GM18498 (cell line): ENCODE measurements around the gene MUC15.

Experiments used
- ATAC-seq: cut with Tn5 transposase; IDR thresholded peaks from one replicate; pipeline ENCODE4 v1.9.1; 2021; ENCODE audit warnings: mild to moderate bottlenecking, moderate library complexity; ENCODE audit not compliant: unreplicated experiment

The MUC15 gene

GRCh38 chr11:26575946-26576345 lies 3.9 kb upstream of the MUC15 start:
- ATAC-seq, result no peak

GRCh38 chr11:26573896-26574295 lies 1.8 kb upstream of the MUC15 start:
- ATAC-seq, result no peak

GRCh38 chr11:26572770-26573402 lies 823 bp upstream of the MUC15 start:
- ATAC-seq, result no peak

DNA sequence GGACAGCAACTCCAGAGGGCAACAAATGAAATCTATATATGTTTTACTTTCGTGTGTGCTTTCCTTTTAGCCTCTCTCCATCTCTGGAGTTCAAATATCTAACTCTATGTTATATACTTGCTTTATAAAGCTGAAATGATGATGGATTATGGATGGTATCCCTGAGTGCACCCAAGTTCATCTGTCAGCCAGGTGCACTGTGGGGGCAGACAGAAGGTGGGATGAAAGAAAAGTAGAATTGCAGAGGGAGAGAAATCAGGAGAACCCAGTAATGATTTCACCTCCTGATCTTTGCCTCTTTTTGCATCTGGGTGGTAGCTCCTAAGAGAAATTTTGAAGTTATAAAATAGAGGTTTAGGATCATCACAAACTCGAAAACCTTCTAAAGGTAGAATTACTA lies 2.4 kb downstream of the MUC15 start:
- ATAC-seq, result no peak

GRCh38 chr11:26558190-26558589 lies 13.9 kb downstream of the MUC15 start:
- no peak for ATAC-seq

DNA sequence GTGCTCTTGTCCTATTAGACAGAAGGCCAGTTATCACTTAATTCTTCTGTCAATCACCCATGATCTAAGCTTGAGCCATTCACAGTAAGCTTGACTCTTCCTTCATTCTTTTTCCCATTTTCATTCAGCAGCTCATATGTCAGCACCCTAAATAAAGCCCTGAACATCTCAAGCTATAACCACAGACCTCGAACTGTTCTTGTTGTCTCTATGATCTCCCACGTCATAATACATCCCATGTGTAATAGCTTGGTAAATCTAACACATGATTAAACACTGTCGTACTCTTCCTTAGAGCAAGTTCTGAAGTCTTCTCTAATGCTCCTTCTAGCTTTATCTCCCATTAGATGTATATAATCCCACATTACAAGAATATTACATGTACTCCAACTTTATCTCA lies 14.4 kb downstream of the MUC15 start:
- no peak for ATAC-seq

GRCh38 chr11:26556582-26556981 lies 15.5 kb downstream of the MUC15 start:
- no peak for ATAC-seq

- ATAC-seq, result no peak
Measured at GRCh38 chr11:26554455-26554854, 17.6 kb downstream of the MUC15 start.

- ATAC-seq, result no peak
Measured at GRCh38 chr11:26553182-26553581, 18.9 kb downstream of the MUC15 start.

GRCh38 chr11:26551186-26551801 lies 20.8 kb downstream of the MUC15 start:
- no peak for ATAC-seq

DNA sequence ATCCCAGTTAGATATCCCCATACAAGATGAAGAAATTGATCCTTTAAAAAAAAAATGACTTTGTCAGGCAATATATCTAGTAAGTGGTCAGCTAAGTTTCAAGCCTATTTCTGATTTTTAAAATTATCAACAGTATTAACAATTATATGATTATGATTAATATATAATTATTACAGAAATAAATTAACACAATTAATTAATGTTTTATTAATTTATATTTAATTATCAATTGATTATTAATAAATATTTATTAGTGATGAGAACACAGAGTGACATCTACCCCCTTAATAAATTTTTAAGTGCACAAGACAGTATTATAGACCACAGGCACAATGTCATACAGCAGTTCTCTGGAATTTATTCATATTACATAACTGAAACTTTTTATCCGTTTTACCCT lies 22.0 kb downstream of the MUC15 start:
- ATAC-seq, result no peak

DNA sequence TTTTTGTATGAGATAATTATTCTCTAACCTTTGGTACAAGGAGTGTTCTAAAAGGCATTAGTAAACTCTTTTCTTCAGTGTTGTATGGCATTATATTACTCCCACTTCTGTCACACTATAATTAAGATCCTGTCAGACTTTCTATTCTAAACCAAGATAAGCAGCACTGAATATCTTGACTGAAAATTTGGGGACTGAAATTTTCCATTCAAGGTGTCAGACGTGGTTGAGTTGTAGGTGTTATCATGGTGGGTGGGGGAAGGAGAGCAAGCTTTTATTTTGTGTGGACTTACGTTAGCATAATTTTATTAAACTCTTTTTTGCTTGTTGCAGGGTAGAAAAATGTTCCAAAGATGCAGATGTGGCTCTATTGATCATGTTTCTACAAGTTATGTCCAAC lies 22.9 kb downstream of the MUC15 start:
- ATAC-seq, result no peak

GRCh38 chr11:26541870-26542269 lies 30.2 kb downstream of the MUC15 start:
- no peak for ATAC-seq

GRCh38 chr11:26539517-26539916 lies 32.5 kb downstream of the MUC15 start:
- ATAC-seq, result no peak

DNA sequence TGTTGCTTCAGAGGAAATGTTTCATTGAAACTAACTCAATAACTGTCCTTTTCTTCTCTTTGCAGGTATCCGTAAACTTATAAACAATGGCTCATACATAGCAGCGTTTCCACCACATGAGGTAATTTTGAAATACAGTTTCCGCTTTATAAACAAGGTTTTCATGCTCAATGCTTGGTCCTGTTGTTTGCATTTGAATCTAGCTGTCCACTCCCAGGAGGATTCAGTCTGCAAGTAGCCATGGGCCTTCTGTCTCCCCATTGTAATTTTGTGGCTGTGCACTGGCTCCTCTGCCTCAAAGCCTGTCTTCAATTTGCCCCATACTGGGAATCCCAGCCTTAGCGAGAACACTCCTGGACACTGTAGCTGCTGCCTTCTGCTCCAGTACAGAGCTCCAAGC lies 34.7 kb downstream of the MUC15 start:
- no peak for ATAC-seq

GRCh38 chr11:26527685-26528084 lies 44.4 kb downstream of the MUC15 start:
- no peak for ATAC-seq

DNA sequence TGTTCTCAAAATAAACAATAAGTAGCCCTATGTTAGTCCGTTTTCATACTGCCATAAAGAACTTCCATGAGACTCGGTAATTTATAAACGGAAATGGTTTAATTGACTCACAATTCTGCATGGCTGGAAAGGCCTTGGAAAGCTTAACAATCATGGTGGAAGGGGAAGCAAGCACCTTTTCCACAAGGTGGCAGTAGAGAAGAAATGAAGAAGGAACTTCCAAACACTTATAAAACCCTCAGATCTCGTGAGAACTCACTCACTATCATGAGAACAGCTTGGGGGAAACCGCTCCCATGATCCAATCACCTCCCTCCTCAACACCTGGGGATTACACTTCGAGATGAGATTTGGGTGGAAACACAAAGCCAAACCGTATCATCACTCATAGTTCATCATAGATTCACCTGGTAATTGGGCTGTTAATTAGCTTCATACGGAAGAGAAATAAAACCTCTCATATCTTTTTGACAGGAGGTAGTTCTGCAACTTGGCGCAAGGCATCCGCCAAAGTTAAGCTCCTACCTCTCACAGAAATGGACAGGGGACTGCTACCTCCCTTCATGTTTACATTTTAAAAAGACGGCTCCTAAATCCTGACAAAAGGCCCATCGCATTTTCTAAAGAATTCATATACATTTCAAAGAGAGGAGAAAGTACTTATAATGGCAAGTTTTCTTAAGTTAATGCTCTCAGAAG lies 49.0 kb downstream of the MUC15 start:
- no peak for ATAC-seq

- ATAC-seq, result no peak
Measured at GRCh38 chr11:26519469-26519868, 52.6 kb downstream of the MUC15 start.

DNA sequence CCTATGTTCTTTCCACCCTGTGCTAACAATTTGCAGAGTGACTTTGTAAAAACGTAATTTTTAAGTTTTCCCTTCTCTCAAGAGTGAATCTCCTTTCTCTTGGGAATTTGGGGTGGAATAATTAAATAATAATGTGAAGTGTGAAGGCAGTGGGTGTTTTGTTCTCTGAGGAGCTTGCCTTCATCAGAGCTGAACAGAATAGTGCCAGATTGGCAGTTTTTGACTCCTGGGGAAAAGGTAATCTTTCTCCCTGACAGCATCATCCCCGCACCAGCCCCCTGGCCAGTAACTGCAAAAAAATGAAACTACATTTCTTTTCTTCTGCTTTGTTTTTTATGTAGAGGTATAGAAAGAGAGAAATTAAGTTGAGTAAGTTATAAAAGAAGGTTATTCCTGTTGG lies 59.9 kb downstream of the MUC15 start:
- ATAC-seq, result no peak

GRCh38 chr11:26510756-26511155 lies 61.3 kb downstream of the MUC15 start:
- ATAC-seq, result no peak

- ATAC-seq, result no peak
Measured at GRCh38 chr11:26510164-26510563, 61.9 kb downstream of the MUC15 start.
